ENCODE measurements around the gene C14orf39. TPM values are rescaled to one million over a fixed set of nuclear protein-coding genes. Genes with fewer than 3 reads are reported as not detected.

The C14orf39 gene
- total RNA-seq, 4 donors from 2014 or later = not detected

- TF ChIP-seq POLR2A (IDR thresholded peaks at IDR 0.05) (no peak), CTCF (IDR thresholded peaks at IDR 0.05) (no peak)
- Histone ChIP-seq H3K27ac (no peak overlapping the region), H3K9me3 (no peaks in the 10 kb centered on the region), H3K27me3 (peaks cover 0 to 88% of the 10 kb centered on the region in 2 donors), H3K36me3 (no peaks in the 10 kb centered on the region), H3K4me3 (no peak overlapping the region), H3K4me1 (peaks cover 0 to 27% (median 0%) of the 10 kb centered on the region in 4 donors)
- no peak for DNase-seq
Measured at GRCh38 chr14:60509438-60510253, 23.8 kb upstream of the C14orf39 start.

GRCh38 chr14:60508707-60509437 lies 23.0 kb upstream of the C14orf39 start, which contains the start of gene SIX6:
TSS of gene SIX6 (plus strand) at chr14:60509146. CDS start at chr14:60509399, 253 bp downstream.
- no peak for TF ChIP-seq POLR2A (IDR thresholded peaks at IDR 0.05)
- no peak for TF ChIP-seq CTCF (IDR thresholded peaks at IDR 0.05)
- Histone ChIP-seq H3K36me3 (no peaks in the 10 kb centered on the region), H3K9me3 (no peaks in the 10 kb centered on the region), H3K4me1 (peaks cover 0 to 24% (median 0%) of the 10 kb centered on the region in 4 donors), H3K27me3 (peaks cover 0 to 80% of the 10 kb centered on the region in 2 donors), H3K4me3 (no peak within 1 kb of the TSS), H3K27ac (no peak within 1 kb of the TSS)
- no peak for DNase-seq

GRCh38 chr14:60508363-60508706 lies 22.5 kb upstream of the C14orf39 start:
- no peak overlapping the region for H3K4me3 ChIP-seq
- no peak for TF ChIP-seq POLR2A (IDR thresholded peaks at IDR 0.05)
- no peak for TF ChIP-seq CTCF (IDR thresholded peaks at IDR 0.05)
- peaks cover 0 to 74% of the 10 kb centered on the region in 2 donors for H3K27me3 ChIP-seq
- no peaks in the 10 kb centered on the region for H3K36me3 ChIP-seq
- DNase-seq = no peak
- H3K4me1 ChIP-seq = peaks cover 0 to 24% (median 0%) of the 10 kb centered on the region in 4 donors
- no peak overlapping the region for H3K27ac ChIP-seq
- H3K9me3 ChIP-seq = no peaks in the 10 kb centered on the region

GRCh38 chr14:60506985-60507829 lies 21.3 kb upstream of the C14orf39 start:
- Histone ChIP-seq H3K27ac (no peak overlapping the region), H3K36me3 (no peaks in the 10 kb centered on the region), H3K4me3 (no peak overlapping the region), H3K9me3 (no peaks in the 10 kb centered on the region), H3K27me3 (peaks cover 0 to 63% of the 10 kb centered on the region in 2 donors), H3K4me1 (peaks cover 0 to 24% (median 0%) of the 10 kb centered on the region in 4 donors)
- TF ChIP-seq CTCF (IDR thresholded peaks at IDR 0.05) = no peak
- no peak for TF ChIP-seq POLR2A (IDR thresholded peaks at IDR 0.05)
- DNase-seq = no peak

GRCh38 chr14:60506462-60506984 lies 20.7 kb upstream of the C14orf39 start:
- no peak for TF ChIP-seq CTCF (IDR thresholded peaks at IDR 0.05)
- TF ChIP-seq POLR2A (IDR thresholded peaks at IDR 0.05) = no peak
- peaks cover 0 to 57% of the 10 kb centered on the region in 2 donors for H3K27me3 ChIP-seq
- DNase-seq = no peak
- no peak overlapping the region for H3K4me3 ChIP-seq
- H3K27ac ChIP-seq = no peak overlapping the region
- H3K4me1 ChIP-seq = peaks cover 0 to 24% (median 0%) of the 10 kb centered on the region in 4 donors
- H3K36me3 ChIP-seq = no peaks in the 10 kb centered on the region
- H3K9me3 ChIP-seq = no peaks in the 10 kb centered on the region

Measured in Peyer's patch (tissue), 4 donors.